Activated CD8-positive, alpha-beta T cell treated with anti-CD3 and anti-CD28 coated beads for 36 hours (primary cell): ENCODE data around the gene DUSP16. TPM values are rescaled to one million over a fixed set of nuclear protein-coding genes. Genes with fewer than 3 reads are reported as not detected.

ENCODE experiments used
- ATAC-seq: fragments of 200-7000 bp; cut with Tn5 transposase; one replicate; pipeline ENCODE4 v1.10.0; 2021; ENCODE audit warnings: mild to moderate bottlenecking, moderate library complexity
- CTCF ChIA-PET: fragments of 350-600 bp; sonication (Branson Sonifier 250); formaldehyde crosslinking; loops from one replicate; lab custom pipeline; 2021; ENCODE audit warnings: antibody characterized with exemption; lab: Charles Lee
- POLR2A ChIA-PET: fragments of 350-600 bp; sonication (Branson Sonifier 250); formaldehyde crosslinking; loops from one replicate; lab custom pipeline; 2021; ENCODE audit warnings: antibody characterized with exemption; lab: Charles Lee
- DNase-seq: peaks from one replicate; pipeline ENCODE4 v3.0.0-alpha.2; 2020
- H3K27ac Mint-ChIP-seq: one replicate; pipeline ENCODE4 v1.8.0; 2021; ENCODE audit warnings: mild to moderate bottlenecking, mixed read lengths
- H3K27me3 Mint-ChIP-seq: one replicate; pipeline ENCODE4 v1.8.0; 2021; ENCODE audit warnings: mixed read lengths
- H3K36me3 Mint-ChIP-seq: one replicate; pipeline ENCODE4 v1.8.0; 2021; ENCODE audit warnings: low read depth, mixed read lengths
- H3K4me1 Mint-ChIP-seq: one replicate; pipeline ENCODE4 v1.8.0; 2021; ENCODE audit warnings: low read depth, mixed read lengths
- H3K4me3 Mint-ChIP-seq: one replicate; pipeline ENCODE4 v1.8.0; 2021; ENCODE audit warnings: mild to moderate bottlenecking, moderate library complexity, mixed read lengths
- H3K9me3 Mint-ChIP-seq: one replicate; pipeline ENCODE4 v1.8.0; 2021; ENCODE audit warnings: mixed read lengths
- CTCF ChIP-seq: fragments of 200-600 bp; IDR thresholded peaks from one replicate; pipeline ENCODE4 v1.8.0; 2022; ENCODE audit warnings: antibody characterized with exemption, mild to moderate bottlenecking
- intact Hi-C: fragments of 100-400 bp; cut with micrococcal nuclease; formaldehyde crosslinking; loops from one replicate; pipeline ENCODE4 v1.10.0; 2022
- total RNA-seq, 2 experiments: library from RNA; stranded (reverse); gene quantifications; one replicate each; pipeline ENCODE4 v1.2.3, GENCODE V29; 2021

Gene DUSP16
- total RNA-seq, 2 experiments from 2014 or later = 28.2 to 30.2 TPM

DNA sequence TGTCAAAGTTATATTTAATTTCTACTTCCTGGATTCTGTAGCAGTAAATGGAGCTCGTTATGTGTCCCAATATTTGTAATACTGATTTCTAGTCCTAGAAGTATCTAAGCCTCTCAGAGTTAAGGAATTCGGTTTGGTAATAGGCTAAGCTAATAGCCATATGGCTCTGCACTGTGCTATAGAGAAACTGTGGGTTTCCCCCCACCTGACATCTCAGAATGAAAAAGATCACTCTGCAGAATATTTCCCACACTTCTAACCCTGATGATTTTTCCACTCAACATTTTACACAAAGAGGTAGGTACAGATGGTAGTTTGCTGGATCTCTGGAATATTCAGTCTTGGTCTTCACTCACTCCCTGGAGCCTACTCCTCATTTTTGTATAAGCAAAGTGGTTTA, 134.6 kb downstream of the DUSP16 start:
- DNase-seq (no peak), ATAC-seq (no peak)
- H3K27me3 Mint-ChIP-seq = no peaks in the 10 kb centered on the region
- H3K36me3 Mint-ChIP-seq = peaks cover 30% of the 10 kb centered on the region
- peaks cover 57% of the 10 kb centered on the region for H3K4me1 Mint-ChIP-seq
- H3K9me3 Mint-ChIP-seq = peaks cover 17% of the 10 kb centered on the region
- intact Hi-C loops = no loop called here
- ChIA-PET CTCF (interaction anchor here (0.9 kb wide), 1 partner anchor 39 kb away, joined by 3 read pairs; no protein-coding TSS in a partner anchor), POLR2A (no interaction called here)
- no peak overlapping the region for H3K27ac Mint-ChIP-seq
- no peak for TF ChIP-seq CTCF
- no peak overlapping the region for H3K4me3 Mint-ChIP-seq

DNA sequence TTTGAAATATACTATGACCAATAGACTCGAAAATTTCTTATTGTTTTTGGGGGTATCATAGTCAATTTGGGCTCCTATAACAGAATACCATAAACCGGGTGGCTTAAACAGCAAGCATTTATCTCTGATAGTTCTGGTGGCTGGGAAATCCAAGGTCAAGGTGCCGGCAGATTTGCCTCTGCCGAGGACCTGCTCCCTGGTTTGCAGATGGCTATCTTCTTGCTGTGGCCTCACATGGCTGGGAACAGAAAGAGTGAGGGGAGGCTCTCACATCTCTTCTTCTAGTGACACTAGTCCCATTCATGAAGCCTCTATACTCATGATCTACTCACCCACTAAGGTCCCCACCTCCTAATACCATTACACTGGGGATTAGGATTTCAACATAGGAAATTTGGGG, 135.1 kb downstream of the DUSP16 start:
- H3K4me1 Mint-ChIP-seq = peaks cover 53% of the 10 kb centered on the region
- POLR2A ChIA-PET = no interaction called here

DNA sequence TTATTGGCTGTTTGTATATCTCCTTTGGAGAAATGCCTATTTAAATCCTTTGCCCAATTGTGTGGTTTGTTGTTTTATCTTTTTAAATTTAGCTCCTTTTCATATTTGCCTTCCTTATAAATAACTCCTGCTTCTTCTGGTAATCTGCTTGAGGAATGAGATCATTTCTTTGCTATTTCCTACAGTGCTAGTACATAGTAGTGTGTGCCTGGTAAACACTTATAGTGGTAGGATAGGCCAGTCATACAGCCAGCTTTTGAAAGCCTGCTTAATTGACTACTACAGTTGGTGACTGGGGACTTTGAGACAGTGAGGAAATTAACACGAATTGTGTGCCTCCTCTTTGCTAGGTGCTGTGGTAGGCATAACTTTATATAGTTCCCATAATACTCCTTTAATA, 137.0 kb downstream of the DUSP16 start:
- H3K4me3 Mint-ChIP-seq = no peak overlapping the region

More for the DNA sequence above, 135.1 kb downstream of the DUSP16 start:
- CTCF ChIA-PET = interaction anchor here (0.9 kb wide), 1 partner anchor 39 kb away, joined by 3 read pairs; no protein-coding TSS in a partner anchor
- Mint-ChIP-seq H3K36me3 (peaks cover 30% of the 10 kb centered on the region), H3K9me3 (peaks cover 17% of the 10 kb centered on the region), H3K27me3 (no peaks in the 10 kb centered on the region), H3K4me3 (no peak overlapping the region), H3K27ac (peak overlapping the region; percentile 53)
- intact Hi-C loops = no loop called here
- no peak for DNase-seq
- no peak for TF ChIP-seq CTCF
- ATAC-seq = no peak

DNA sequence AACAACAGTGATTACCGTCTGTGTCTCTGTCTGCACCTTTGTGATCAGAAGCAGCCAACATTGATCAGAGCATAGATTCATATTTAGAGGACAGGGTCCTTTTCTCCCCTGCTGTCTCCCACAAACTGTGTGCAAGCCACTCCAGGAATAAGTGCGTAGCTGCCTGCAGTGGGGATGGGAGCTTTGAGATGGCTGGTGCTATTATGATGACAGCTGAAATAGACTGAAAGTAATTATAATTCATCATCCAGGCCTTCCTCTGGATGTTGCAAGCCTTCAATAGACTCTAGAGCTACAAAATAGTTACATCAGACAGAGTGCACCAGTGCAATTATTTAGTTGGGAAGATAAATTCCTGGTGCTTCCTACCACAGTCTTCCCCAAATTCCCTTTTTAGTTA, 137.7 kb downstream of the DUSP16 start:
- no peak overlapping the region for H3K27ac Mint-ChIP-seq
- ChIA-PET CTCF (no interaction called here), POLR2A (no interaction called here)
- no peak overlapping the region for H3K4me3 Mint-ChIP-seq
- DNase-seq = no peak
- H3K27me3 Mint-ChIP-seq = no peaks in the 10 kb centered on the region
- TF ChIP-seq CTCF = no peak
- peaks cover 46% of the 10 kb centered on the region for H3K36me3 Mint-ChIP-seq
- H3K4me1 Mint-ChIP-seq = peaks cover 50% of the 10 kb centered on the region
- intact Hi-C loops = no loop called here
- H3K9me3 Mint-ChIP-seq = peaks cover 30% of the 10 kb centered on the region
- ATAC-seq = no peak

More for the DNA sequence above, 137.0 kb downstream of the DUSP16 start:
- Mint-ChIP-seq H3K4me1 (peaks cover 50% of the 10 kb centered on the region), H3K27ac (no peak overlapping the region), H3K9me3 (peaks cover 29% of the 10 kb centered on the region), H3K36me3 (peaks cover 42% of the 10 kb centered on the region), H3K27me3 (no peaks in the 10 kb centered on the region)
- no peak for TF ChIP-seq CTCF
- CTCF ChIA-PET = no interaction called here
- intact Hi-C loops = no loop called here
- ATAC-seq = peak; percentile 64
- no peak for DNase-seq
- POLR2A ChIA-PET = no interaction called here

Other genes with a start within 250 kb of the DUSP16 start
- gene MANSC1, start 212.6 kb downstream of the DUSP16 start, total RNA-seq = under 1 TPM; 0.09 to 0.20 TPM
- gene BORCS5, start 205.8 kb downstream of the DUSP16 start, total RNA-seq = 10 to 100 TPM; 31.5 to 32.9 TPM
- gene CREBL2, start 49.0 kb upstream of the DUSP16 start, total RNA-seq = 10 to 100 TPM; 12.7 to 14.9 TPM
- gene GPR19, start 133.3 kb upstream of the DUSP16 start, total RNA-seq = 10 to 100 TPM; 17.3 to 17.6 TPM
- 10 to 100 TPM; 39.9 to 40.8 TPM for gene CDKN1B, start 154.5 kb upstream of the DUSP16 start, total RNA-seq
- 1 to 10 TPM; 5.7 to 6.3 TPM for gene APOLD1, start 222.8 kb upstream of the DUSP16 start, total RNA-seq